NCI-H1436 treated with DMSO at 0.1 percent for 48 hours (cell line): ENCODE results near the gene CABLES1.

Source experiments
- DNase-seq: peaks from one replicate; lab custom pipeline; 2025; lab: John Stamatoyannopoulos, UW

CABLES1 gene

GRCh38 chr18:23301972-23302371 is 166.7 kb downstream of the CABLES1 start:
- DNase-seq = peak; percentile 31

- no peak for DNase-seq
These were observed 167.2 kb downstream of the CABLES1 start for GRCh38 chr18:23302511-23302850.

GRCh38 chr18:23302851-23303527 is 167.7 kb downstream of the CABLES1 start:
- no peak for DNase-seq

- DNase-seq = no peak
These were observed 171.5 kb downstream of the CABLES1 start for GRCh38 chr18:23306822-23307221.

- no peak for DNase-seq
These were observed 172.4 kb downstream of the CABLES1 start for GRCh38 chr18:23307567-23308295.
